SU-DHL-6 (cell line): ENCODE measurements around the gene GRAMD1A.

Source experiments
- EZH2phosphoT487 ChIP-seq: fragments of 200-600 bp; sonication (generic), shearing (Covaris generic); conservative IDR thresholded peaks from 2 replicates; pipeline ENCODE4 v1.6.1; 2018; ENCODE audit warnings: mild to moderate bottlenecking, antibody characterized with exemption, low read length, moderate library complexity, mixed read lengths
- TF ChIP-seq, protein P1 (sequence below): fragments of 200-600 bp; sonication (generic); IDR thresholded peaks from one replicate; pipeline ENCODE4 v1.5.1; 2017; ENCODE audit warnings: antibody characterized with exemption, mild to moderate bottlenecking, low read length, moderate library complexity; ENCODE audit not compliant: insufficient read depth, poor library complexity, severe bottlenecking

DNA sequence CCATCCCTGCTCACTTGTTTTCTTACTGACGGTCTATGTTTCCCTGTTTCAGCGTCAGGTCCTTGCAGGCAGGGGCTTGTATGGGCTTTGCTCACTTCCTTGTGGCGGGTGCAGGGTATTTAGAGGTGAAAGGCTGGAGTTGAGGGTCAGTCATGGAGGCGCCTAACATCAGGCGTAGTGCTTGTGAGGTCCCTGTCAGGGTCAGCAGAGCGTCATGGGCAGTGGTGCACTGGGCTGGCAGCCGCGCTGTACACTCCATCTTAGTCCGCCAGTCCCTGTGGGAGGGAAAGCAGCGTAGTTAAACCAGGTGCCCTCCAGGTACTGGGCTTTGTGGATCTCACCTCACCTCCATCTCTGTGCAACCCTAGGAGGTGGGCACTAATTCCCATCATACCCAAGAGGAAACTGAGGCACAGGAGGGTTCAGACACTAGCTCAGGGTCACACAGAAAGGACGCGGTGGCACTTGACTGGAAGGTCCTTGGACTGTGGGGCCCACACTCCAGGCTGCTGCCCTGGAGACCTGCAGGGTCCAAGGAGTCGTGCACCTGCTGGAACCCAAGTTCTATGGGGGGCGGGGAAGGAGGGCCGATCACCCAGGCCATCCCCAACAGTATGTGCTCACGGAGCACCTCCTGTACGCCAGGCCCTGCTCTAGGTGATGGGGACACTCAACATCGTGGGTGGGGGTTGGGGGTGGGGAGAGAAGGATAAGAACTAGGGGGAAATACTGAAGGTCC, 4.6 kb downstream of the GRAMD1A start:
- TF ChIP-seq, protein P1, sequence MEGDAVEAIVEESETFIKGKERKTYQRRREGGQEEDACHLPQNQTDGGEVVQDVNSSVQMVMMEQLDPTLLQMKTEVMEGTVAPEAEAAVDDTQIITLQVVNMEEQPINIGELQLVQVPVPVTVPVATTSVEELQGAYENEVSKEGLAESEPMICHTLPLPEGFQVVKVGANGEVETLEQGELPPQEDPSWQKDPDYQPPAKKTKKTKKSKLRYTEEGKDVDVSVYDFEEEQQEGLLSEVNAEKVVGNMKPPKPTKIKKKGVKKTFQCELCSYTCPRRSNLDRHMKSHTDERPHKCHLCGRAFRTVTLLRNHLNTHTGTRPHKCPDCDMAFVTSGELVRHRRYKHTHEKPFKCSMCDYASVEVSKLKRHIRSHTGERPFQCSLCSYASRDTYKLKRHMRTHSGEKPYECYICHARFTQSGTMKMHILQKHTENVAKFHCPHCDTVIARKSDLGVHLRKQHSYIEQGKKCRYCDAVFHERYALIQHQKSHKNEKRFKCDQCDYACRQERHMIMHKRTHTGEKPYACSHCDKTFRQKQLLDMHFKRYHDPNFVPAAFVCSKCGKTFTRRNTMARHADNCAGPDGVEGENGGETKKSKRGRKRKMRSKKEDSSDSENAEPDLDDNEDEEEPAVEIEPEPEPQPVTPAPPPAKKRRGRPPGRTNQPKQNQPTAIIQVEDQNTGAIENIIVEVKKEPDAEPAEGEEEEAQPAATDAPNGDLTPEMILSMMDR, result no peak
- TF ChIP-seq EZH2phosphoT487, result no peak
